GM23248 (cell line): ENCODE data around the gene ZBED5. TPM values are rescaled to one million over a fixed set of nuclear protein-coding genes. Genes with fewer than 3 reads are reported as not detected.

ENCODE experiments used
- DNase-seq: peaks from one replicate; pipeline ENCODE4 v3.0.0-alpha.2; 2015
- H2AFZ ChIP-seq: fragments of 200-600 bp; sonication (generic); 2 replicates; pipeline ENCODE4 v1.6.1; 2016; ENCODE audit warnings: antibody characterized with exemption
- H3F3A ChIP-seq: fragments of 200-600 bp; sonication (generic); 2 replicates; pipeline ENCODE4 v1.6.1; 2016; ENCODE audit warnings: mild to moderate bottlenecking, antibody characterized with exemption, mixed run types; ENCODE audit not compliant: insufficient read depth
- H3K27ac ChIP-seq: fragments of 200-600 bp; sonication (generic); 2 replicates; pipeline ENCODE4 v1.5.1; 2016; ENCODE audit warnings: mild to moderate bottlenecking
- H3K27me3 ChIP-seq: fragments of 200-600 bp; sonication (generic); replicated peaks from 2 replicates; pipeline ENCODE4 v1.6.1; 2016; ENCODE audit warnings: mild to moderate bottlenecking; ENCODE audit not compliant: insufficient read depth
- H3K36me3 ChIP-seq: fragments of 200-600 bp; sonication (generic); 2 replicates; pipeline ENCODE4 v1.6.1; 2016; ENCODE audit warnings: low read depth, mild to moderate bottlenecking
- H3K4me1 ChIP-seq: fragments of 200-600 bp; sonication (generic); 2 replicates; pipeline ENCODE4 v1.6.1; 2016; ENCODE audit warnings: mild to moderate bottlenecking; ENCODE audit not compliant: insufficient read depth
- H3K4me2 ChIP-seq: fragments of 200-600 bp; sonication (generic); one replicate; pipeline ENCODE4 v1.6.1; 2016; ENCODE audit warnings: mild to moderate bottlenecking; ENCODE audit not compliant: unreplicated experiment
- H3K4me3 ChIP-seq: fragments of 200-600 bp; sonication (generic); 2 replicates; pipeline ENCODE4 v1.5.1; 2016; ENCODE audit warnings: mild to moderate bottlenecking
- H3K79me2 ChIP-seq: fragments of 200-600 bp; sonication (generic); 2 replicates; pipeline ENCODE4 v1.6.1; 2016; ENCODE audit warnings: mild to moderate bottlenecking; ENCODE audit not compliant: insufficient read depth
- H3K9ac ChIP-seq: fragments of 200-600 bp; sonication (generic); 2 replicates; pipeline ENCODE4 v1.6.1; 2016; ENCODE audit warnings: mild to moderate bottlenecking
- H3K9me2 ChIP-seq: fragments of 200-600 bp; sonication (generic); 2 replicates; pipeline ENCODE4 v1.6.1; 2016; ENCODE audit warnings: mixed run types, mild to moderate bottlenecking, moderate library complexity; ENCODE audit not compliant: insufficient read depth
- H3K9me3 ChIP-seq: fragments of 200-600 bp; sonication (generic); one replicate; pipeline ENCODE4 v1.6.1; 2017; ENCODE audit warnings: low read depth
- H4K20me1 ChIP-seq: fragments of 200-600 bp; sonication (generic); 2 replicates; pipeline ENCODE4 v1.6.0; 2016; ENCODE audit not compliant: insufficient read depth
- EZH2 ChIP-seq: fragments of 200-600 bp; sonication (generic); IDR thresholded peaks from 2 replicates; pipeline ENCODE4 v1.6.1; 2018; ENCODE audit warnings: antibody characterized with exemption, mild to moderate bottlenecking; ENCODE audit not compliant: insufficient read depth, poor library complexity, severe bottlenecking
- EZH2phosphoT487 ChIP-seq: fragments of 200-600 bp; sonication (generic); IDR thresholded peaks from 2 replicates; pipeline ENCODE4 v1.6.1; 2018; ENCODE audit warnings: antibody characterized with exemption, moderate library complexity, mild to moderate bottlenecking, low read depth; ENCODE audit not compliant: insufficient read depth
- WGBS, 2 experiments: methylation state at CpG; one replicate each; pipeline ENCODE4 v1.1.6; 2015 to 2017; ENCODE audit warnings: low lambda C conversion rate in 2 of 2, low coverage in 1 of 2; ENCODE audit errors: missing lambda C conversion rate in 2 of 2; 5-methylcytosine and 5-hydroxymethylcytosine counted together
- in situ Hi-C: fragments of 300-500 bp; cut with MboI; formaldehyde crosslinking; loops from 2 replicates; pipeline ENCODE4 v1.15.0; 2020
- polyA plus RNA-seq: library from polyadenylated mRNA; unstranded; fragments of >200 nt; fragmentation: Nextera tagmentation; extraction: Ambion mirVana; gene quantifications from 2 replicates; pipeline ENCODE4 v1.2.1, GENCODE V29; 2016
- total RNA-seq: library from RNA; depleted of rRNA; stranded (reverse); fragments of >200 nt; shearing (Covaris generic); gene quantifications from 2 replicates; pipeline ENCODE4 v1.2.3, GENCODE V29; 2014

Gene ZBED5
- total and polyA plus RNA-seq, 2 experiments from 2014 or later: 25.6 to 27.8 TPM

GRCh38 chr11:10876158-10876557 is 18.3 kb upstream of the ZBED5 start:
- TF ChIP-seq EZH2phosphoT487 (no peak), EZH2 (no peak)
- Histone ChIP-seq H3K4me2 (no peak overlapping the region), H3F3A (peaks cover 13% of the 10 kb centered on the region), H3K79me2 (no peaks in the 10 kb centered on the region; the same call in 1 of the 2 replicates), H3K36me3 (no peaks in the 10 kb centered on the region), H3K9me2 (no peaks in the 10 kb centered on the region), H3K4me3 (no peak overlapping the region), H3K9me3 (peaks cover 3% of the 10 kb centered on the region), H3K4me1 (peaks cover 13% of the 10 kb centered on the region; the same call in 1 of the 2 replicates), H3K27me3 (no peaks in the 10 kb centered on the region), H3K27ac (no peak overlapping the region), H3K9ac (no peak overlapping the region), H4K20me1 (no peaks in the 10 kb centered on the region), H2AFZ (no peak overlapping the region)
- no peak for DNase-seq
- in situ Hi-C loops: no loop called here

GRCh38 chr11:10875430-10876021 is 17.7 kb upstream of the ZBED5 start:
- H3K9me2 ChIP-seq: no peaks in the 10 kb centered on the region
- no peak overlapping the region for H3K9ac ChIP-seq
- no peak for DNase-seq
- no peak overlapping the region for H2AFZ ChIP-seq
- no peak overlapping the region for H3K4me3 ChIP-seq
- H3F3A ChIP-seq: peaks cover 13% of the 10 kb centered on the region
- H3K9me3 ChIP-seq: peaks cover 3% of the 10 kb centered on the region
- in situ Hi-C loops: no loop called here
- no peak overlapping the region for H3K4me2 ChIP-seq
- H3K4me1 ChIP-seq: peaks cover 13% of the 10 kb centered on the region; the same call in 1 of the 2 replicates
- H4K20me1 ChIP-seq: no peaks in the 10 kb centered on the region
- no peaks in the 10 kb centered on the region; the same call in 1 of the 2 replicates for H3K79me2 ChIP-seq
- no peak for TF ChIP-seq EZH2
- TF ChIP-seq EZH2phosphoT487: no peak
- WGBS, 2 experiments: 96 to 98% methylated on average over 2 of the region's 2 CpGs
- H3K36me3 ChIP-seq: no peaks in the 10 kb centered on the region
- no peak overlapping the region for H3K27ac ChIP-seq
- no peaks in the 10 kb centered on the region for H3K27me3 ChIP-seq

GRCh38 chr11:10872097-10872496 is 14.2 kb upstream of the ZBED5 start:
- Histone ChIP-seq H3K9me3 (peaks cover 3% of the 10 kb centered on the region), H3K36me3 (no peaks in the 10 kb centered on the region), H2AFZ (no peak overlapping the region), H3K9me2 (no peaks in the 10 kb centered on the region), H3K4me1 (peaks cover 21% of the 10 kb centered on the region), H3K27ac (no peak overlapping the region), H3K27me3 (no peaks in the 10 kb centered on the region), H3K4me2 (no peak overlapping the region), H3K9ac (no peak overlapping the region), H3K79me2 (no peaks in the 10 kb centered on the region; the same call in 1 of the 2 replicates), H3F3A (peaks cover 20% of the 10 kb centered on the region), H3K4me3 (no peak overlapping the region), H4K20me1 (no peaks in the 10 kb centered on the region)
- in situ Hi-C loops: no loop called here
- 94 to 96% methylated on average over 2 of the region's 2 CpGs for WGBS, 2 experiments
- DNase-seq: no peak
- TF ChIP-seq EZH2 (no peak), EZH2phosphoT487 (no peak)

- no peak overlapping the region for H3K27ac ChIP-seq
- no peak overlapping the region for H2AFZ ChIP-seq
- no peaks in the 10 kb centered on the region for H3K27me3 ChIP-seq
- no peak for DNase-seq
- TF ChIP-seq EZH2phosphoT487: no peak
- TF ChIP-seq EZH2: no peak
- H3K9ac ChIP-seq: no peak overlapping the region
- H3K9me2 ChIP-seq: no peaks in the 10 kb centered on the region
- in situ Hi-C loops: no loop called here
- peaks cover 3% of the 10 kb centered on the region for H3K9me3 ChIP-seq
- no peaks in the 10 kb centered on the region for H3K79me2 ChIP-seq
- no peaks in the 10 kb centered on the region for H3K36me3 ChIP-seq
- H3K4me1 ChIP-seq: peaks cover 11% of the 10 kb centered on the region
- no peak overlapping the region for H3K4me3 ChIP-seq
- WGBS, 2 experiments: 96 to 100% methylated on average over 3 of the region's 3 CpGs
- peaks cover 14% of the 10 kb centered on the region for H3F3A ChIP-seq
- H4K20me1 ChIP-seq: no peaks in the 10 kb centered on the region
- no peak overlapping the region for H3K4me2 ChIP-seq
These were observed 10.5 kb upstream of the ZBED5 start for GRCh38 chr11:10868352-10868751.
